Transverse colon (tissue), 4 donors: ENCODE results near the gene NAV3.

Experiments
- CTCF ChIP-seq, 5 experiments: fragments of 200-600 bp in 3 of 5; fragments of 450-650 bp in 2 of 5; sonication (generic) in 3 of 5; IDR thresholded peaks; 1 replicate in 2 of 5; 2 replicates in 3 of 5; pipeline ENCODE4 v1.5.1; 2016 to 2017; ENCODE audit warnings: antibody characterized with exemption in 5 of 5, inconsistent platforms in 3 of 5, mild to moderate bottlenecking in 2 of 5, moderate library complexity in 1 of 5
- POLR2A ChIP-seq: fragments of 450-650 bp; IDR thresholded peaks from one replicate; pipeline ENCODE4 v1.6.1; 2016; ENCODE audit warnings: antibody characterized with exemption, mild to moderate bottlenecking, moderate library complexity
- POLR2AphosphoS5 ChIP-seq, 3 donors: sonication (generic); formaldehyde crosslinking; IDR thresholded peaks; one replicate each; pipeline ENCODE4 v1.6.1; 2016; ENCODE audit warnings: antibody characterized with exemption in 3 of 3

DNA sequence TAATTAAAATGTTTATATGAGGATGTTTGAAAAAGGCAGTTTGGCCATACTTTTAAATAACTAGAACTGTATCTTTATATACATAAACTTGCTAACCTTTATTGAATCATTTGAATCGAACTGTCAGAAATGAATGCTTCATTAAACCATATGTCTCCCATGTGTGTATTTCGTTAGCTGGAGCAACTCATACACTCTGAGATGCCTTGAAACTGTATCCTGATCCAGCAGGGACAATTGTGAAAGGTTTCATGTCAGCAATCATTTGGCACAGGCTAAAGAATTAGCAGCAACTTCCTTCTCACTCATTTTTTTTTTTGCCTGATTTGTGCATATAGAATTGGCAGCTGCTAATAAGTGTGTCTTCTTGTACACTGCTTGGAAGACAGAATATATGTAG lies 109.9 kb downstream of the NAV3 start:
- no peak for TF ChIP-seq CTCF (IDR thresholded peaks at IDR 0.05)
- no peak for TF ChIP-seq POLR2AphosphoS5 (IDR thresholded peaks at IDR 0.05)
- TF ChIP-seq POLR2A: no peak
